Rectal smooth muscle tissue (tissue), 1 donor: ENCODE data around the gene DOCK3.
"Not testable (repeated sequence)": the region's sequence is repeated elsewhere in the genome, so short reads cannot be mapped to it uniquely, and the experiment has no call there.

Experiments used
- H3K27ac ChIP-seq: one replicate; pipeline ENCODE4 v1.7.0; 2013; ENCODE audit warnings: low read depth, low read length, inconsistent platforms
- H3K27me3 ChIP-seq: one replicate; pipeline ENCODE4 v1.7.0; 2013; ENCODE audit warnings: low read length; ENCODE audit not compliant: control insufficient read depth, insufficient read depth
- H3K36me3 ChIP-seq: one replicate; pipeline ENCODE4 v1.7.0; 2013; ENCODE audit warnings: low read length; ENCODE audit not compliant: control insufficient read depth, insufficient read depth
- H3K4me1 ChIP-seq: one replicate; pipeline ENCODE4 v1.7.0; 2013; ENCODE audit warnings: low read length; ENCODE audit not compliant: control insufficient read depth, insufficient read depth
- H3K4me3 ChIP-seq: one replicate; pipeline ENCODE4 v1.7.0; 2013; ENCODE audit warnings: low read length
- H3K9ac ChIP-seq: one replicate; pipeline ENCODE4 v1.7.0; 2013; ENCODE audit warnings: low read length

DOCK3 gene

DNA sequence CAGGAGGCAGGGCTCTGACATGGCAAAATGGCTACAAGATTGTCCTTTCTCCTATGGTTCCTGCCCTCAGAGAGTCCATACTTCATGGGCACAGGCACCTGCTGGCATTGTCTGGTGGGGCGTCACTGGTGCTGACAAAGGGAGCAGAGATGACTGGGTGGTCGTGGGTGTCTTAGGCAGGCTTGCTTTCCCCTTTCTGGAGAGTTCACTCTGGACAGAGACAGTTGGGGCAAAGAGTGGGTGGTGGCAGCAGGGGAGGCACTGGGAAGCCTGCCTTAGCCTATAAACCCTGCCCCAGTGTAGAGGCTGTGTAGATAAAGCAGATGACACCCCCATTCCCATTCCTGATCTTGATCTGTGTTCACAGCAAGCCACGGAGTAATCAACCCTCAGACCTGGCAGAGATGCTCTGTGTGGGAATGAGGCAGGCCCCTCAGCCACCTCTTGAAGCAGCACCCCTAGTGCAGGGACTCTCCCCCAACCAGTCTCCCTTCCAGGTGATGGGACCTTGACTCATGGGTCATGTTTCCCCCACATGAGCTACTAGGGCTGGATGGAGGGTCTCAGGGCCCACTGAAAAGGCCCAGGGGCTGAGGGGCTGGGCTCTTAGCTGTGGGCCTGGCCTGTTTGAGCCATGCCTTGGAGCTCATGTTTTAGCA is 20.7 kb upstream of the DOCK3 start:
- H3K9ac ChIP-seq, result no peak overlapping the region
- no peaks in the 10 kb centered on the region for H3K27me3 ChIP-seq
- H3K4me1 ChIP-seq, result no peaks in the 10 kb centered on the region
- H3K36me3 ChIP-seq, result no peaks in the 10 kb centered on the region
- no peak overlapping the region for H3K4me3 ChIP-seq
- H3K27ac ChIP-seq, result no peak overlapping the region

DNA sequence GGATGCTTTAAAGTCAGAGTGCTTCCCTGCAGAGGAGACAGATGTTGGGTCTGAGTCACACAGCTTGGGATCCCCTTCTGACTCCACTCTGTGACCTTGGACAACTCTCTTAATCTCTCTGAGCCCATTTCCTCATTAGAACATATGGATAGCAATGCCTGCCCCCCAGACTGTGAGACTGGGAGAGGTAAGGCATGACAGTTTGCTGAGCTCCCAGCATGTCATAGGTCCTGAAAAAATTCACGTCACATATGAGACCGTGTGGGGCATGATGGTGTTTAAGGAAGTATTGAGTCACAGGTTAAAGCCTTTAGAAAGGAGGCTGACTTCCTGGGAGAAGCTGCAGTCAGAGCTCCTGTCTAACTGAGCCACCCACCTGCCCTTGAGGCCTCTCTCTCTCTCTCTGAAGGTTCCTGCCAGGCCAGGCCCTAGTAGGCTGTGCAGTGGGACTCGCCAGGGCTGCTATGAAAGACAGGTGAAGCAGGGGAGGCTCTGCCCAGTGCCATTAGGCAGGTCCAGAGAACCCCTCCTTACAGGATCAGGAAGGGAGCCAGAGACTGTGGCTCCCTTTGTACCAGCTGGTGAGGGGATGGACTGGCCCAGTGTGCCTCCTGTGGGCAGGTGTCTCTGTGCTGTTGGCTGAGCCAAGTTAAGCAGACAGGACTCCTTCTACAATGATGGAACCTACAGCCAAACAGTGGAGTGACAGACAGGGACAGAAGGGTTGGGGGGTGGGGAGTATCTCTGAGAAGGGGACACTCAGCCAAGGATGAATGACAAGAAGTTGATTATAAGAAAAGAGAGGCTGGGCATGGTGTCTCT is 19.5 kb upstream of the DOCK3 start:
- no peak overlapping the region for H3K9ac ChIP-seq
- H3K27me3 ChIP-seq, result no peaks in the 10 kb centered on the region
- no peaks in the 10 kb centered on the region for H3K36me3 ChIP-seq
- no peak overlapping the region for H3K27ac ChIP-seq
- H3K4me3 ChIP-seq, result no peak overlapping the region
- no peaks in the 10 kb centered on the region for H3K4me1 ChIP-seq

DNA sequence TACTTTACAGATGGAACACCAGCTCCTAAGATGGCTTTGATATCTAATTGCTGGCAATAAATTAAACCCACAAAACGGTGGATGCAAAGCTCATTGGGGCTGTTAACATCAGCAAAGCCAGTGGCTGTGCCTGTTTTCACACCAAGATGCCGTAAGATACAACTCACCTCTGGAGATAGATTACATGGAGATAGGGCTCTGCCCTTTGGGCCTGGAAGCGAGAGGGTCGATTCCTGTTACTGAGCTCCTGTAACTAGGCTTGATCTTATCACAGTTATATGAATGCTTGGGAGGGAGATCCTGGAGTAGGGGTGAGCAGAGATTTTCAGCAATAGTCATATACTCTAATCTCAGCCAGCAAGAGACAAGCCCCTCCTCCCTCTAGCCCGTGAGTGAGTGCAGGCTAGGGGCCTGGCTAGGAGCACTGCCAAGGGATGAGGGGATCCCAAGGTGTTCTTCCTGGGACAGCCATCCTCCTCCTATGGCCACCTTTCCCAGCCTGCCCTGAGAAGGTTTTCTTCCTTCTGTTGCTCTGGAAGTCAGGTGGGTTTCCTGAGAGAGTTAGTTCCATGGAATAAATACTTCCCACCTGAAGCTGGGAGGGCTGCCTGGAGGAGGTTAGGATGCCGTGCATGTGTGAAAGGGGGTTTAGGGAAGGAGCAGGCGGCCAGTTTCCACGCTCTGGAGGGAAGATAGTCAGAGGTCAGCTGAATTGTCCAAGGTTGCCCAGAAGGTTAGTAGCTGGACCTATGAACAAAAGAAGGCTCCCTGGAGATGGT is 18.1 kb upstream of the DOCK3 start:
- no peaks in the 10 kb centered on the region for H3K27me3 ChIP-seq
- no peak overlapping the region for H3K27ac ChIP-seq
- H3K4me1 ChIP-seq, result no peaks in the 10 kb centered on the region
- no peaks in the 10 kb centered on the region for H3K36me3 ChIP-seq
- no peak overlapping the region for H3K4me3 ChIP-seq
- H3K9ac ChIP-seq, result no peak overlapping the region

DNA sequence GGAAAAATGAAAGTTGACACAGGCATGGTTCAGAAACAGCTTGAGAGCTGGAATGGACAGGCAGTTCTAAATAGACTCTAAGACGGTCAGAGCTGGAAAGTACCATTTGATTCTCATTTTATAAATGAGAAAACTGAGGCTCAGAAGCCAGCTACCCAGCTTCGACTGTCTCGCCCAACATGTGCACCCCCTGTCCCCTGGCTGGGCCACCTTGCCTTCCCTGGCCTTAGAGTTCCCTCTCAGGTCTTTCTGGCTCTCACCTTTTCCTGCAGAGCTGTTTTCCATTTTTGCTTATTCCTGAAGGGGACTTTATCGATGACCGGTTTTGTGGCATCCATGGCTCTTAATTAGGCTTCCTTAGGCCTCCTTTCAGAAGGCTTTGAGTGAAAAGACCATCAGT is 17.3 kb upstream of the DOCK3 start:
- Histone ChIP-seq H3K4me1 (no peaks in the 10 kb centered on the region), H3K36me3 (no peaks in the 10 kb centered on the region), H3K27me3 (no peaks in the 10 kb centered on the region), H3K4me3 (no peak overlapping the region), H3K27ac (no peak overlapping the region), H3K9ac (no peak overlapping the region)

DNA sequence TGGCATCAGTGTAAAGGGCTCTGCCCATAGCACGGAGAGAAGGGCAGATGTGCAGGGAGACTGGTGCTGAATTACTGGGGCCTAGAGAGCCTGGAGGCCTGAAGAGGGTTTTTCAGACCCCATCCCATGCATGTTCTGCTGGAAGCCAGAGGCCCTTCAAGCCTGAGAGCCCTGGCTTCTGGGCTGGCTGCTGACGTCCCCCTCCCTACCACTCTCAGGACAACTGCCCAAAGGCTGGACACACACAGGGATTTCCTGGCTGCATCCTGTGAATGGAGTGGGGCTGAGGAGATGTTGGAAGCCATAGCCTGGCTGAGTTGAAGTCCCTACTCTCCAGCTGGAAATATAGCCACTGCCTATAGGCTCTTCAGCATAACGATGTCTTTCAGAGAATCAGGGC is 16.9 kb upstream of the DOCK3 start:
- no peaks in the 10 kb centered on the region for H3K27me3 ChIP-seq
- H3K9ac ChIP-seq, result no peak overlapping the region
- H3K36me3 ChIP-seq, result no peaks in the 10 kb centered on the region
- no peaks in the 10 kb centered on the region for H3K4me1 ChIP-seq
- H3K4me3 ChIP-seq, result no peak overlapping the region
- H3K27ac ChIP-seq, result no peak overlapping the region

DNA sequence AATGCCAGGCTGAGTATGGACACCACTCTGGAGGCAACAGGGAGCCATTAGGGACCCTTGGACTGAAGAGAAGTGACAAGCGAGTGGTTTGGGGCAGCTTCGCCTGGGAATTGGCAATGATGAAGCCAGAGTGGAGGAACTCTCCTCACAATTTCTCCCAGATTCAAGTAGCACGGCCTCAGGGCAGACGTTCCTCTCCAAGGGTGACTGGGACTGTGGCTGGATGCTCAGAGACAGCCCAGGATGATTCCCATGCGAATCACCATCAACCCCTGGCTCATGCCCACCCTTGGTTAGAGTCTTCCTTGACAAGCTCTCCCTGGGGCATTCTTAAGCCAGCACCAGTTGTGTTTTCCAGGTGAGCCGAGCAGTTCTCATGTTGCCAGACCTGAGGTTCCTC is 16.3 kb upstream of the DOCK3 start:
- Histone ChIP-seq H3K4me3 (no peak overlapping the region), H3K36me3 (no peaks in the 10 kb centered on the region), H3K9ac (no peak overlapping the region), H3K27ac (no peak overlapping the region), H3K4me1 (no peaks in the 10 kb centered on the region), H3K27me3 (no peaks in the 10 kb centered on the region)

DNA sequence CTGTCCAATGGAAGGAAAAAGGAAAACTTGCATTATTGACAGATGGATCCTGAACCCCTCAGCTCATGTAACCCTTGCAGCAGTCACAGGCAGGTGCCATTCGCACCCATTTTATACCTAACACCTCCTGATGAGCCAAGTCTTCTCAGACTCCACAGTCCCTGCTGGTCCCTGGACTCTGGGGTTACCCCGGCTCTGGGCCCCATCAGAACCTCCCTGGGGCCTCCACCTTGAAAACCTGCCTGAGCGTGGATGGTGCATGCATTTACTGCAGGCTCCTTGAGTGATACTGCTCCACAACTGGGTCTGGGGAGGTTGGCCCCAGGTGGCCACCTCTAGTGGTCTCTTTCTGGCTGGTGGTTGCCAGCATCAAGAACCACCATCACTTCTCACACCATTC is 15.9 kb upstream of the DOCK3 start:
- H3K27me3 ChIP-seq, result no peaks in the 10 kb centered on the region
- H3K9ac ChIP-seq, result no peak overlapping the region
- H3K36me3 ChIP-seq, result no peaks in the 10 kb centered on the region
- H3K27ac ChIP-seq, result no peak overlapping the region
- H3K4me3 ChIP-seq, result no peak overlapping the region
- H3K4me1 ChIP-seq, result no peaks in the 10 kb centered on the region

DNA sequence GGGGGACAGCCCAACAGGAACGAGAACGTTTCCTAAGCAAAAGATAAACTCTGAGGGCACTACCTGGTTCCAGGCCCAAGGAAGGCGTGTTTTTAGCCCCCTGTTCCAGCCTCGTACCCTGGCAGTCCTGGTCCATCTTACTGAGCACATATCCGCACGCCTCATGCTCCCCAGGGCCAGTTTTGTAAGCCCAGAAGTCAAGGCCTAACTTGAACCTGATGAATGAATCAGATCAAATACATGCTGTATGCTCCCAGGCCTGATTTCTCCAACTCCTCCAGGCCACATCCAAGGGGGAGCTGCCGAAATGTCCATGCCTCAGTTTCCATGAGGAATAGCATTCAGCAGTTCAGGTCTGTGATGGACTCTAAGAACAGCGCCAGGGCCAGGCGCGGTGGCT is 14.3 kb upstream of the DOCK3 start:
- no peak overlapping the region for H3K4me3 ChIP-seq
- no peaks in the 10 kb centered on the region for H3K36me3 ChIP-seq
- no peaks in the 10 kb centered on the region for H3K27me3 ChIP-seq
- H3K27ac ChIP-seq, result no peak overlapping the region
- no peak overlapping the region for H3K9ac ChIP-seq
- no peaks in the 10 kb centered on the region for H3K4me1 ChIP-seq

DNA sequence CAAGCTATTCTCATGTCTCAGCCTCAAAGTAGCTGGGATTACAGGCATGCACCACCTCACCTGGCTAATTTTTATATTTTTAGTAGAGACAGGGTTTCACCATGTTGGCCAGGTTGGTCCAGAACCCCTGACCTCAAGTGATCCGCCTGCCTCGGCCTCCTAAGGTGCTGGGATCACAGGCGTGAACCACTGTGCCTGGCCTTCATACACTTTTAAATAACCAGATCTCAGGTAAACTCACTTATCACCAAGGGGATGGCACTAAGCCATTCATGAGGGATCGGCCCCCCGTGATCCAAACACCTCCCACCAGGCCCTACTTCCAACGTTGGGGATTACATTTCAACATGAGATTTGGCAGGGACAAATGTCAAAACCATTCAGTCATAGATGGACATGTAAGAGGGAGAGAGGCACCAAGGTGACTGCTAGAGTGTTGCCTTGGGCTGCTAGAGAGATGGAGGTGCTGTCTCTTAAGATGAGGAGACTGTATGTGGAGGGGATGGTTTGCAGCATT is 13.3 kb upstream of the DOCK3 start:
- H3K27ac ChIP-seq, result no peak overlapping the region
- no peaks in the 10 kb centered on the region for H3K27me3 ChIP-seq
- no peaks in the 10 kb centered on the region for H3K4me1 ChIP-seq
- H3K9ac ChIP-seq, result no peak overlapping the region
- no peaks in the 10 kb centered on the region for H3K36me3 ChIP-seq
- H3K4me3 ChIP-seq, result no peak overlapping the region

DNA sequence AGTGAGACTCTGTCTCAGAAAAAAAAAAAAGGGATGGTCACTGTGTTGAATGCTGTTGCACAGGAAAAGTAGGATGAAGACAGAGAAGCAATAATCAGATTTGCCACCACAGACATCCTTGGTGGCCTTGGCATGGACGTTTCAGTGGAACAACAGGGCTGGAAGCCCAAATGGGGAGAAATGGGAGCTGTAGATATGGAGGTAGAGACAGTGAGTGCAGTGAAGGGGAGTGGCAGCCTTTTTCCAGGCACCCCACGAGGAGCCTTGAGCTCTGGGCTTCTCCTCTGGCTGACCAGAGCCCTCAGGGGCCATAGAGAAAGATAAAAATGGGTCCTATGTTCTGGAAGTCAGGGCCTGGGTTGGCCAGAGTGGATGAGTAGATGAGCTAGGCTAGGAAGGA is 12.3 kb upstream of the DOCK3 start:
- no peak overlapping the region for H3K4me3 ChIP-seq
- H3K27ac ChIP-seq, result no peak overlapping the region
- no peaks in the 10 kb centered on the region for H3K27me3 ChIP-seq
- H3K4me1 ChIP-seq, result no peaks in the 10 kb centered on the region
- H3K9ac ChIP-seq, result no peak overlapping the region
- no peaks in the 10 kb centered on the region for H3K36me3 ChIP-seq

DNA sequence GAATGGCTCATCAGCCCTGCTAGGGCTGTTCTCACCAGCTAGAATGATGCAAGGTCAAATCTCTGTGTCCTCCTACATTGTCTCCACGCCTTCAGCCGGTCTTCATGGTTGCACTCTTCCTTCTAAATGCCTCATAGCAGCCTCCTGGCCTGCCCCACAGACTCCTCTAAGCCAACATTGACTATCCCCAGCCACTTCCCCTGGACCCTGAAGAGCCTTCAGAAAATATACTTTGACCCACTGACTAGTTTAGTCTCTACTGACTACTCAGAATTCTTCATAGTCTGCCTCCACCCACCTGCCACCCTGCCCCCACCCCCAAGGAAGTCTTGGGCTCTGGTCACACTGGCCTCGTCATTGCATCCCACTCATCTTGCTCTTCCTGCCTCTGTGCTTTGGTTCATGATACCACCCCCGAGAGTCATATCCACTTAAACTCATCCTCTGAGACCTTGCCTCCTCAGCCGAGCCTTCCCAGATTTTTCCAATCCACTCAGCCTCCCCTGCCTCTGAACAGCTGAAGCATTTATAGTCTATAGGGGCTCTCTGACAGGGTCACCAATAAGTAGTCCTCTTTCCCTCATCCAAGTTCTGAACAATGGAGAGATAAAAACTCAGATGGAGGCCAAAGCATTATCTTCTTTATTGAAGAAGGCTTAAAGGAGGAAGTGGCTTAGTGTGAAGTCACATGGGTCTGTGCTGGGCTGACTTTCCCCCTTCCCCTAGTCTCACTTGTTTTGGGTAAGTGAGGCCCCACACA is 9.5 kb upstream of the DOCK3 start:
- Histone ChIP-seq H3K9ac (no peak overlapping the region), H3K4me1 (no peaks in the 10 kb centered on the region), H3K27ac (no peak overlapping the region), H3K36me3 (no peaks in the 10 kb centered on the region), H3K4me3 (no peak overlapping the region), H3K27me3 (no peaks in the 10 kb centered on the region)

DNA sequence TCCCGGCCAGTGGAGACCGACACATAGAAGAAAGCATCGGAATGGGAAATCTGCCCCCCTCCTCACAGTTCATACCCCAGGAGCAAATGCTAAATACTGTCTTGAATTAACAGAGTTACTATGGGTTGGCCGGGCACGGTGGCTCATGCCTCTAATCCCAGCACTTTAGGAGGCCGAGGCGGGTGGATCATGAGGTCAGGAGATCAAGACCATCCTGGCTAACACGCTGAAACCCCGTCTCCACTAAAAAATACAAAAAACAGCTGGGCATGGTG is 8.9 kb upstream of the DOCK3 start:
- not testable (repeated sequence) for H3K4me3 ChIP-seq, H3K4me1 ChIP-seq, H3K27ac ChIP-seq, H3K36me3 ChIP-seq, H3K27me3 ChIP-seq, H3K9ac ChIP-seq
